Measurements from ENCODE around the gene PRKRA. TPM values are rescaled to one million over a fixed set of nuclear protein-coding genes. Genes with fewer than 3 reads are reported as not detected.

PRKRA gene
- total and polyA plus RNA-seq, 4 donors, result 8.3 to 28.1 (median 13.4) TPM

DNA sequence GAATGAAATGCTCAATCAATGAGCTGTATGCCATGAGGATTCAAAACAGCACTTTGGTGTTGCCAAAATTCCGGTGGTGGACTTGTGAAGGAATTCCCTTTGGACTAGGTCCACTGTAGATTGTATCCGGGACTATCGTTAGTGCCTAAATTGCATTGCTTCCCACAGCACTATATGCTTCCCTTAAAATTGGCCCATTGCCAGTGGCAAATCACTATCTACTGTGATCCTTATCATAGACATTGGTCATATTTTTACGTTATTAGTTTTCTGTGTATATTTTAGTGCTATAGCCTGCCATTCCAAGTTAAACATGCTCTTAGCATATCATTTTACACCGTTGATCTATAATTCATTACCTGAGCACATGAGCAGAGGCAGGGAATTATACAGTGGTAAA is 1.9 kb upstream of the PRKRA start:
- no peak overlapping the region for H3K9ac ChIP-seq (ENCODE audit: low read depth in 1 of 2, low read length in 2 of 2)
- DNase-seq (ENCODE audit: low spot score), result no peak
- TF ChIP-seq GABPA (IDR thresholded peaks at IDR 0.05 in 1 of 2, conservative IDR thresholded peaks at IDR 0.05 in 1 of 2) (no peak), RXRA (IDR thresholded peaks at IDR 0.05) (no peak), FOXA2 (IDR thresholded peaks at IDR 0.05) (no peak), JUND (IDR thresholded peaks at IDR 0.05) (no peak), SP1 (IDR thresholded peaks at IDR 0.05) (no peak), YY1 (IDR thresholded peaks at IDR 0.05) (no peak), RAD21 (IDR thresholded peaks at IDR 0.05) (no peak), HNF4G (IDR thresholded peaks at IDR 0.05) (no peak), FOXA1 (IDR thresholded peaks at IDR 0.05) (no peak), EGR1 (IDR thresholded peaks at IDR 0.05; ENCODE audit: low read depth in 2 of 2) (no peak), TAF1 (conservative IDR thresholded peaks at IDR 0.05) (no peak), HNF4A (conservative IDR thresholded peaks at IDR 0.05) (no peak), NR2F2 (IDR thresholded peaks at IDR 0.05) (no peak)
- TF ChIP-seq, protein P1, sequence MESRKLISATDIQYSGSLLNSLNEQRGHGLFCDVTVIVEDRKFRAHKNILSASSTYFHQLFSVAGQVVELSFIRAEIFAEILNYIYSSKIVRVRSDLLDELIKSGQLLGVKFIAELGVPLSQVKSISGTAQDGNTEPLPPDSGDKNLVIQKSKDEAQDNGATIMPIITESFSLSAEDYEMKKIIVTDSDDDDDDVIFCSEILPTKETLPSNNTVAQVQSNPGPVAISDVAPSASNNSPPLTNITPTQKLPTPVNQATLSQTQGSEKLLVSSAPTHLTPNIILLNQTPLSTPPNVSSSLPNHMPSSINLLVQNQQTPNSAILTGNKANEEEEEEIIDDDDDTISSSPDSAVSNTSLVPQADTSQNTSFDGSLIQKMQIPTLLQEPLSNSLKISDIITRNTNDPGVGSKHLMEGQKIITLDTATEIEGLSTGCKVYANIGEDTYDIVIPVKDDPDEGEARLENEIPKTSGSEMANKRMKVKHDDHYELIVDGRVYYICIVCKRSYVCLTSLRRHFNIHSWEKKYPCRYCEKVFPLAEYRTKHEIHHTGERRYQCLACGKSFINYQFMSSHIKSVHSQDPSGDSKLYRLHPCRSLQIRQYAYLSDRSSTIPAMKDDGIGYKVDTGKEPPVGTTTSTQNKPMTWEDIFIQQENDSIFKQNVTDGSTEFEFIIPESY (IDR thresholded peaks at IDR 0.05), result no peak
- TF ChIP-seq, protein P2, sequence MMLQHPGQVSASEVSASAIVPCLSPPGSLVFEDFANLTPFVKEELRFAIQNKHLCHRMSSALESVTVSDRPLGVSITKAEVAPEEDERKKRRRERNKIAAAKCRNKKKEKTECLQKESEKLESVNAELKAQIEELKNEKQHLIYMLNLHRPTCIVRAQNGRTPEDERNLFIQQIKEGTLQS (IDR thresholded peaks at IDR 0.05), result no peak
- TF ChIP-seq, protein P3, sequence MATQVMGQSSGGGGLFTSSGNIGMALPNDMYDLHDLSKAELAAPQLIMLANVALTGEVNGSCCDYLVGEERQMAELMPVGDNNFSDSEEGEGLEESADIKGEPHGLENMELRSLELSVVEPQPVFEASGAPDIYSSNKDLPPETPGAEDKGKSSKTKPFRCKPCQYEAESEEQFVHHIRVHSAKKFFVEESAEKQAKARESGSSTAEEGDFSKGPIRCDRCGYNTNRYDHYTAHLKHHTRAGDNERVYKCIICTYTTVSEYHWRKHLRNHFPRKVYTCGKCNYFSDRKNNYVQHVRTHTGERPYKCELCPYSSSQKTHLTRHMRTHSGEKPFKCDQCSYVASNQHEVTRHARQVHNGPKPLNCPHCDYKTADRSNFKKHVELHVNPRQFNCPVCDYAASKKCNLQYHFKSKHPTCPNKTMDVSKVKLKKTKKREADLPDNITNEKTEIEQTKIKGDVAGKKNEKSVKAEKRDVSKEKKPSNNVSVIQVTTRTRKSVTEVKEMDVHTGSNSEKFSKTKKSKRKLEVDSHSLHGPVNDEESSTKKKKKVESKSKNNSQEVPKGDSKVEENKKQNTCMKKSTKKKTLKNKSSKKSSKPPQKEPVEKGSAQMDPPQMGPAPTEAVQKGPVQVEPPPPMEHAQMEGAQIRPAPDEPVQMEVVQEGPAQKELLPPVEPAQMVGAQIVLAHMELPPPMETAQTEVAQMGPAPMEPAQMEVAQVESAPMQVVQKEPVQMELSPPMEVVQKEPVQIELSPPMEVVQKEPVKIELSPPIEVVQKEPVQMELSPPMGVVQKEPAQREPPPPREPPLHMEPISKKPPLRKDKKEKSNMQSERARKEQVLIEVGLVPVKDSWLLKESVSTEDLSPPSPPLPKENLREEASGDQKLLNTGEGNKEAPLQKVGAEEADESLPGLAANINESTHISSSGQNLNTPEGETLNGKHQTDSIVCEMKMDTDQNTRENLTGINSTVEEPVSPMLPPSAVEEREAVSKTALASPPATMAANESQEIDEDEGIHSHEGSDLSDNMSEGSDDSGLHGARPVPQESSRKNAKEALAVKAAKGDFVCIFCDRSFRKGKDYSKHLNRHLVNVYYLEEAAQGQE (IDR thresholded peaks at IDR 0.05), result no peak
- TF ChIP-seq, protein P4, sequence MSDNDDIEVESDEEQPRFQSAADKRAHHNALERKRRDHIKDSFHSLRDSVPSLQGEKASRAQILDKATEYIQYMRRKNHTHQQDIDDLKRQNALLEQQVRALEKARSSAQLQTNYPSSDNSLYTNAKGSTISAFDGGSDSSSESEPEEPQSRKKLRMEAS (IDR thresholded peaks at IDR 0.05), result no peak
- TF ChIP-seq, protein P5, sequence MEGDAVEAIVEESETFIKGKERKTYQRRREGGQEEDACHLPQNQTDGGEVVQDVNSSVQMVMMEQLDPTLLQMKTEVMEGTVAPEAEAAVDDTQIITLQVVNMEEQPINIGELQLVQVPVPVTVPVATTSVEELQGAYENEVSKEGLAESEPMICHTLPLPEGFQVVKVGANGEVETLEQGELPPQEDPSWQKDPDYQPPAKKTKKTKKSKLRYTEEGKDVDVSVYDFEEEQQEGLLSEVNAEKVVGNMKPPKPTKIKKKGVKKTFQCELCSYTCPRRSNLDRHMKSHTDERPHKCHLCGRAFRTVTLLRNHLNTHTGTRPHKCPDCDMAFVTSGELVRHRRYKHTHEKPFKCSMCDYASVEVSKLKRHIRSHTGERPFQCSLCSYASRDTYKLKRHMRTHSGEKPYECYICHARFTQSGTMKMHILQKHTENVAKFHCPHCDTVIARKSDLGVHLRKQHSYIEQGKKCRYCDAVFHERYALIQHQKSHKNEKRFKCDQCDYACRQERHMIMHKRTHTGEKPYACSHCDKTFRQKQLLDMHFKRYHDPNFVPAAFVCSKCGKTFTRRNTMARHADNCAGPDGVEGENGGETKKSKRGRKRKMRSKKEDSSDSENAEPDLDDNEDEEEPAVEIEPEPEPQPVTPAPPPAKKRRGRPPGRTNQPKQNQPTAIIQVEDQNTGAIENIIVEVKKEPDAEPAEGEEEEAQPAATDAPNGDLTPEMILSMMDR (IDR thresholded peaks at IDR 0.05; ENCODE audit: low read depth, low read length, missing input control), result no peak
- no peaks in the 10 kb centered on the region for H3K27me3 ChIP-seq (ENCODE audit: control insufficient read depth in 4 of 4, insufficient read depth in 4 of 4, low read length in 3 of 4)
- H3K36me3 ChIP-seq (ENCODE audit: control insufficient read depth in 4 of 4, insufficient read depth in 3 of 4, low read depth in 1 of 4, low read length in 3 of 4), result peaks cover 0 to 9% (median 6%) of the 10 kb centered on the region in 4 donors
- no peaks in the 10 kb centered on the region for H3K9me3 ChIP-seq (ENCODE audit: control insufficient read depth in 4 of 4, low read length in 3 of 4)
- 75% methylated on average over 5 of the region's 5 CpGs for WGBS
- peaks cover 2 to 27% (median 20%) of the 10 kb centered on the region in 4 donors for H3K4me1 ChIP-seq (ENCODE audit: control insufficient read depth in 4 of 4, insufficient read depth in 4 of 4, low read length in 3 of 4)
- H3K4me3 ChIP-seq (ENCODE audit: low read depth in 1 of 3, low read length in 3 of 3), result no peak overlapping the region
- no peak overlapping the region for H3K27ac ChIP-seq (ENCODE audit: low read depth in 1 of 2, low read length in 2 of 2)
